GM20000 (cell line): ENCODE data around the gene SPECC1L.

ENCODE experiments used
- DNase-seq: peaks from one replicate; pipeline ENCODE4 v3.0.0; 2012; ENCODE audit warnings: low spot score
- TF ChIP-seq, protein P1 (sequence below): IDR thresholded peaks from 2 replicates; pipeline ENCODE4 v1.5.1; 2012; ENCODE audit warnings: mild to moderate bottlenecking, control low read depth; ENCODE audit errors: extremely low read depth, missing control alignments

The SPECC1L gene

GRCh38 chr22:24432059-24432853 lies 161.6 kb downstream of the SPECC1L start:
- TF ChIP-seq, protein P1, sequence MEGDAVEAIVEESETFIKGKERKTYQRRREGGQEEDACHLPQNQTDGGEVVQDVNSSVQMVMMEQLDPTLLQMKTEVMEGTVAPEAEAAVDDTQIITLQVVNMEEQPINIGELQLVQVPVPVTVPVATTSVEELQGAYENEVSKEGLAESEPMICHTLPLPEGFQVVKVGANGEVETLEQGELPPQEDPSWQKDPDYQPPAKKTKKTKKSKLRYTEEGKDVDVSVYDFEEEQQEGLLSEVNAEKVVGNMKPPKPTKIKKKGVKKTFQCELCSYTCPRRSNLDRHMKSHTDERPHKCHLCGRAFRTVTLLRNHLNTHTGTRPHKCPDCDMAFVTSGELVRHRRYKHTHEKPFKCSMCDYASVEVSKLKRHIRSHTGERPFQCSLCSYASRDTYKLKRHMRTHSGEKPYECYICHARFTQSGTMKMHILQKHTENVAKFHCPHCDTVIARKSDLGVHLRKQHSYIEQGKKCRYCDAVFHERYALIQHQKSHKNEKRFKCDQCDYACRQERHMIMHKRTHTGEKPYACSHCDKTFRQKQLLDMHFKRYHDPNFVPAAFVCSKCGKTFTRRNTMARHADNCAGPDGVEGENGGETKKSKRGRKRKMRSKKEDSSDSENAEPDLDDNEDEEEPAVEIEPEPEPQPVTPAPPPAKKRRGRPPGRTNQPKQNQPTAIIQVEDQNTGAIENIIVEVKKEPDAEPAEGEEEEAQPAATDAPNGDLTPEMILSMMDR, result no peak
- DNase-seq, result no peak

DNA sequence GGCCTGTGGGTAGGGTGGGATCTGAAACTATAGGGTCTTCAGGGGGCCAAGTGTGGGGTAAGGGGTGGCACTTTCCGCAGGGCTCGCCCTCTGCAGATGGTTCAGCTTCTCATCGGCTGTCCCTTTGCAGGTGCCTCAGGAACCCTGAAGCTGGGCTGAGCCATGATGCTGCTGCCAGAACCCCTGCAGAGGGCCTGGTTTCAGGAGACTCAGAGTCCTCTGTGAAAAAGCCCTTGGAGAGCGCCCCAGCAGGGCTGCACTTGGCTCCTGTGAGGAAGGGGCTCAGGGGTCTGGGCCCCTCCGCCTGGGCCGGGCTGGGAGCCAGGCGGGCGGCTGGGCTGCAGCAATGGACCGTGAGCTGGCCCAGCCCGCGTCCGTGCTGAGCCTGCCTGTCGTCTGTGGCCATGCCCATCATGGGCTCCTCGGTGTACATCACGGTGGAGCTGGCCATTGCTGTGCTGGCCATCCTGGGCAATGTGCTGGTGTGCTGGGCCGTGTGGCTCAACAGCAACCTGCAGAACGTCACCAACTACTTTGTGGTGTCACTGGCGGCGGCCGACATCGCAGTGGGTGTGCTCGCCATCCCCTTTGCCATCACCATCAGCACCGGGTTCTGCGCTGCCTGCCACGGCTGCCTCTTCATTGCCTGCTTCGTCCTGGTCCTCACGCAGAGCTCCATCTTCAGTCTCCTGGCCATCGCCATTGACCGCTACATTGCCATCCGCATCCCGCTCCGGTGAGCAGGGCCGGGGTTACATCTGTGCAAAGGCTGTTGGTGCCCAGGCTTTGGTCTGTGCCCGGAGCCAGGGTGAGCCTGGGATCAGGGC lies 162.6 kb downstream of the SPECC1L start:
- no peak for DNase-seq

DNA sequence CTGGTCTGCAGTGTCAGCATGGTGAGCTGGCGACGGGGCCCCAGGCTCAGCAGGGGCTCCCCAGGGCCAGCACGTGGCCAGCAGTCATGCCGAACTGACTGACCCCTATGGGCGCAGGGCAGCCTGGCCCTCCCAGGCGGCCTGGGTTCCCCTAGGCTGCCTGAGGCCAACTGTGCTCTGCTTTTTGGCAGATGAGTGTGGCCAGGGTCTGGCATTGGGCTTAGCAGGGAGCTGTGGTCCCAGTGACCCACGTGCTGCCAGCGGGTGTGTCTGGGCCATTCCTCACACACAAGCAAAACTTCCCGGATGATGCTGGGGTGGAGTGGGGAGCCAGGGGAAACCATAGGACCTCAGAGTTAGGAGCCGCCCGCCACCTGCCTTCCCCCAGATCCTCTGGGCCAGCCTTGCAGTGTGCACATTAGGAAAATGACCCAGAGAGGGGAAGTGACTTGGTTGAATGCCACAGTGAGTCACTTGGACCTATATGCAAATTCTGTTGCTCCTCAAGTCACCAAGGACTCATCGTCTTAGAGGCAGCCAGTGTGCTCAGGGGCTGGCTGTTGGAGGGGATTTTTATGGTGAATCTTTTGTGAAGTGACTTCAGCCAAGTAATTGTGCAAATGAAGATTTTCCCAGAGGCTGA lies 163.3 kb downstream of the SPECC1L start:
- DNase-seq, result peak; percentile 90
- TF ChIP-seq, protein P1, result no peak

More for the DNA sequence above, 162.6 kb downstream of the SPECC1L start:
- TF ChIP-seq, protein P1, result no peak

- DNase-seq, result peak; percentile 88
- TF ChIP-seq, protein P1, result no peak
These were observed 164.1 kb downstream of the SPECC1L start for GRCh38 chr22:24434471-24435322.

- TF ChIP-seq, protein P1, result no peak
These were observed 164.7 kb downstream of the SPECC1L start for GRCh38 chr22:24435323-24435645.

GRCh38 chr22:24435861-24436371 lies 165.3 kb downstream of the SPECC1L start:
- DNase-seq, result no peak

More at GRCh38 chr22:24435323-24435645, 164.7 kb downstream of the SPECC1L start:
- no peak for DNase-seq

More at GRCh38 chr22:24435861-24436371, 165.3 kb downstream of the SPECC1L start:
- TF ChIP-seq, protein P1, result no peak
